GM08714 (cell line): Measurements from ENCODE around the gene PCGF2.
A peak's percentile ranks its signal among the peaks of the same experiment; 100 is the strongest.

ENCODE experiments used
- H3K4me3 ChIP-seq: fragments of 200-500 bp; sonication (Bioruptor generic); 2 replicates; pipeline ENCODE4 v1.5.1; 2014; ENCODE audit warnings: mild to moderate bottlenecking, low read length, inconsistent platforms
- ZNF274 ChIP-seq: IDR thresholded peaks from 2 replicates; pipeline ENCODE4 v1.6.1; 2012; ENCODE audit warnings: mild to moderate bottlenecking, low read depth, low read length

Gene PCGF2

GRCh38 chr17:38746004-38746848 is 1.9 kb downstream of the PCGF2 start:
- peak overlapping the region; percentile 70 for H3K4me3 ChIP-seq
- TF ChIP-seq ZNF274, result no peak

- TF ChIP-seq ZNF274, result no peak
- no peak overlapping the region; the same call in 1 of the 2 replicates for H3K4me3 ChIP-seq
Measured at GRCh38 chr17:38745545-38745944, 2.6 kb downstream of the PCGF2 start.

GRCh38 chr17:38743556-38744171 is 4.5 kb downstream of the PCGF2 start:
- H3K4me3 ChIP-seq, result no peak overlapping the region
- TF ChIP-seq ZNF274, result no peak

- no peak overlapping the region for H3K4me3 ChIP-seq
- no peak for TF ChIP-seq ZNF274
Measured at GRCh38 chr17:38742411-38743308, 5.5 kb downstream of the PCGF2 start.

- TF ChIP-seq ZNF274, result no peak
- no peak overlapping the region for H3K4me3 ChIP-seq
Measured at GRCh38 chr17:38741921-38742410, 6.2 kb downstream of the PCGF2 start.

- no peak overlapping the region for H3K4me3 ChIP-seq
- no peak for TF ChIP-seq ZNF274
Measured at GRCh38 chr17:38741461-38741860, 6.7 kb downstream of the PCGF2 start.

GRCh38 chr17:38740806-38741205 is 7.3 kb downstream of the PCGF2 start:
- no peak for TF ChIP-seq ZNF274
- H3K4me3 ChIP-seq, result no peak overlapping the region

- TF ChIP-seq ZNF274, result no peak
Measured at GRCh38 chr17:38740044-38740443, 8.1 kb downstream of the PCGF2 start.

GRCh38 chr17:38739305-38739704 is 8.8 kb downstream of the PCGF2 start:
- no peak for TF ChIP-seq ZNF274
- H3K4me3 ChIP-seq, result no peak overlapping the region

More at GRCh38 chr17:38740044-38740443, 8.1 kb downstream of the PCGF2 start:
- H3K4me3 ChIP-seq, result no peak overlapping the region

- H3K4me3 ChIP-seq, result no peak overlapping the region
- no peak for TF ChIP-seq ZNF274
Measured at GRCh38 chr17:38738686-38739085, 9.4 kb downstream of the PCGF2 start.

GRCh38 chr17:38738007-38738662 is 10.0 kb downstream of the PCGF2 start:
- no peak overlapping the region for H3K4me3 ChIP-seq
- no peak for TF ChIP-seq ZNF274

- no peak for TF ChIP-seq ZNF274
Measured at GRCh38 chr17:38735161-38735997, 12.8 kb downstream of the PCGF2 start.

More at GRCh38 chr17:38735161-38735997, 12.8 kb downstream of the PCGF2 start:
- H3K4me3 ChIP-seq, result no peak overlapping the region
